ENCODE results near the gene YWHAG.
"Not testable (repeated sequence)": the region's sequence is repeated elsewhere in the genome, so short reads cannot be mapped to it uniquely, and the experiment has no call there.

The YWHAG gene

DNA sequence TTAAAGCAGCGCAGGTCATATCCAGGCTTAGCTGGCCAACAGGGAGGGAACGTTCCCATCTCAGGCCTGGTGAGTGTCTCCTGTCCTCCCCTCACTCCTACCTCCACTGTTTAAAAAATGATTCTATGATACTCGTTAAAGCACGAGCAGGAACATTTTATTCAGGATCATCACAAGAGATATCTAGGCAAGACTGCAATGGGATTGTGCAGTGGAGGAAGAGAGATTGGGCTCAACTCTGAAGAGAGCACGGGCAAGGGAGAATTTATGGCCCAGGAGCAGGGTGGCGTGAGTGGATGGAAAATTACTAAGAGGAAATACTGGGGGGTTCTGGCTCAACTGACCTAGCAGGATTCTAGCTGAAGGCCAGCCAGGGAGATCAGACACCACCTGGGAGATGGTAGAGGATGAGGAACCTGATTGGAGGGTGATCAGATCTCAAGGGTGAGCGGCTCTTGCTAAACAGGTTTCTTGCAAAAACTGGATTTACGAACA lies 65.3 kb downstream of the YWHAG start:
- POLR2A ChIA-PET, result interaction anchor here (1.2 kb wide), 1 partner anchor 127 kb away, joined by 3 read pairs; no protein-coding TSS in a partner anchor
- no peak for DNase-seq (ENCODE audit: extremely low spot score)
- CTCF ChIA-PET, result no interaction called here
- no peak for TF ChIP-seq L3MBTL2 (conservative IDR thresholded peaks at IDR 0.05)
- TF ChIP-seq LEF1 (IDR thresholded peaks at IDR 0.05; ENCODE audit: borderline replicate concordance), result no peak
- TF ChIP-seq NFRKB (IDR thresholded peaks at IDR 0.05), result no peak
- no peak for TF ChIP-seq ELF4 (IDR thresholded peaks at IDR 0.05)
- no peak for TF ChIP-seq ZNF384 (IDR thresholded peaks at IDR 0.05)
- no peak for TF ChIP-seq TARDBP (IDR thresholded peaks at IDR 0.05)

DNA sequence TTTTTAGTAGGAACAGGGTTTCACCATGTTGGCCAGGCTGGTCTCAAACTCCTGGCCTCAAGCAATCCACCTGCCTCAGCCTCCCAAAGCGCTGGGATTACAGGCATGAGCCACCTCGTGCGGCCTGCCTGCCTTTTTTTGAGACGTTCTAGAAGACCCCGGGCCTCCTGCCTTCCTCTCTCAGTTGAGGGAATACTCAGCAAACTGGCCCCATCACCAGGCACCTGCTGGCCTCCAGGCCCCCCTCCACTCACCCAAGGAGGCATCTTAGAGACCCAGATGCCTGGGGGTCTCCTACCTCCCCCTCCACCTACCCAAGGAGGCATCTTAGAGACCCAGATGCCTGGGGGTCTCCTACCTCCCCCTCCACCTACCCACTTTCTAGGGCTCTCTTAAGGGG lies 65.9 kb downstream of the YWHAG start:
- CTCF ChIA-PET, result interaction anchor here (1.0 to 2.8 kb wide), 3 partner anchors 15 to 21 kb away, joined by 7 to 21 read pairs (median 17); no protein-coding TSS in a partner anchor
- POLR2A ChIA-PET, result interaction anchor here (0.6 to 2.1 kb wide), 3 partner anchors 14 to 25 kb away, joined by 3 to 8 read pairs (median 6); no protein-coding TSS in a partner anchor
- DNase-seq (ENCODE audit: extremely low spot score), result not testable (repeated sequence)

DNA sequence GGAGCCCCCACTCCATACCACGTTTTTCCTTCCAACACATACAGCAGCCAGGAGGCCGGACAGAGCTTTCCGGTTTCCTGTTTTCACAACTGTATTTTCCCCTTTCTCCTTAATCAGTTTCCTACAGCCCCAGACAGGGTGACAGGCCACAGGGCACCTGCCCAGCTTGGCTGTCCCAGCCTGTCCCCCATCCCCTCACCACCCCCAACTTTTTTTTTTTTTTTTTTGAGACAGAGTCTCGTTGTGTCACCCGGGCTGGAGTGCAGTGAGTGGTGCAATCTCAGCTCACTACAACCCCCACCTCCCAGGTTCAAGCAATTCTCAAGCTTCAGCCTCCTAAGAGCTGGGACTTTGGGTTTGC lies 66.6 kb downstream of the YWHAG start:
- TF ChIP-seq NFRKB (IDR thresholded peaks at IDR 0.05) (no peak), L3MBTL2 (conservative IDR thresholded peaks at IDR 0.05) (no peak), LEF1 (IDR thresholded peaks at IDR 0.05; ENCODE audit: borderline replicate concordance) (no peak), SUZ12 (IDR thresholded peaks at IDR 0.05) (no peak), BHLHE40 (IDR thresholded peaks at IDR 0.05; ENCODE audit: borderline replicate concordance) (no peak), ZNF384 (IDR thresholded peaks at IDR 0.05) (no peak)
- DNase-seq (ENCODE audit: extremely low spot score), result no peak
- CTCF ChIA-PET, result interaction anchor here (0.6 to 2.8 kb wide), 9 partner anchors 16 to 223 kb away, joined by 3 to 21 read pairs (median 3); no protein-coding TSS in a partner anchor
- POLR2A ChIA-PET, result interaction anchor here (0.6 to 2.1 kb wide), 3 partner anchors 15 to 26 kb away, joined by 3 to 8 read pairs (median 6); no protein-coding TSS in a partner anchor

DNA sequence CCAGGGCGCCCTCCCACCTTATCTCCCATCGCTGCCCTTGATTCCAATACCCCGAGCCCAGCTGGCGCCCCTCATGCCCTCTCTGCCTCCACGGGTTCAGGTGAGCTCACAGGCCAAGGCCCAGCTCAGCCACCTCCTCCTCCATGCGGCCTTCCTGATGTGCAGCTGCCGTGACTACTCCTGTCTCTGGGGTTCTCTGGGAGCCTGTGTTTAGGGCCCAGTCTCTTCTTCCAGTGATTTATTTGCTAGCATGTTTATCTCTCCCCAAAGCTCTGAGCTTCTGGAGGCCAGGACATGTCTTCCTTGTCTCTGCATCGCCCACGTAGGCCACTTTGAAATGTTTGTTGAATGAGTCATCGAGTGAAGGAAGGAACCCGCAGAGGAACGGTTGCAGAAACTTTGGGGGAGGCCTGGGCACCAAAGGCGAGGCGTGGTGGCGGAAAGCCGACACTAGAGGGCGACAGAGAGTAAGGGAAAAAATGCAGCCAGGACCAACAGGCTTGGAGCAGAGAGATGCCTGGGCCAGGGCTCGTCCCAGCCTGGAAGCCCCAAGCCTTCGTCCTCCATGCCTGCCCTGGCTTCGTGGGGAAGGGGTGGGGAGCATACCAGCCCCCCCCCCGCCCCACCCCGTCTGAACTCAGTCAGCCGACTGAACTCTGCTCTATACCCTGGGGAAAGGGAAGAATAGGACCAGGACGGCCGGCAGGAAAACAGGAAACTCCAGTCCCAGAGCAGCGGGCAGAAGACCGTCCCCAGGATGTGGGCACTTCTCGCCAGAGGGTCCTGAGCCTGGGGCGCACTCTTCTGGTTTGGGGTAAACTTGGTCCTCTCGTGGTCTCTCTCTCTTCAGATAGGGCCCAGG lies 67.2 kb downstream of the YWHAG start:
- POLR2A ChIA-PET, result interaction anchor here (0.7 to 2.1 kb wide), 4 partner anchors 11 to 26 kb away, joined by 3 to 8 read pairs (median 4); no protein-coding TSS in a partner anchor
- CTCF ChIA-PET, result interaction anchor here (0.6 to 2.8 kb wide), 11 partner anchors 9 to 223 kb away, joined by 3 to 21 read pairs (median 3); partner anchors contain the start of gene HSPB1
- no peak for TF ChIP-seq TARDBP (IDR thresholded peaks at IDR 0.05)
- TF ChIP-seq HDGF (IDR thresholded peaks at IDR 0.05; ENCODE audit: borderline replicate concordance), result no peak
- TF ChIP-seq ELF4 (IDR thresholded peaks at IDR 0.05), result no peak
- no peak for TF ChIP-seq ARNT (IDR thresholded peaks at IDR 0.05)
- no peak for TF ChIP-seq SP1 (IDR thresholded peaks at IDR 0.05)
- TF ChIP-seq NFRKB (IDR thresholded peaks at IDR 0.05), result no peak
- no peak for TF ChIP-seq CTBP1 (IDR thresholded peaks at IDR 0.05; ENCODE audit: borderline replicate concordance)
- no peak for TF ChIP-seq FOXA1 (IDR thresholded peaks at IDR 0.05)
- TF ChIP-seq, protein P1, sequence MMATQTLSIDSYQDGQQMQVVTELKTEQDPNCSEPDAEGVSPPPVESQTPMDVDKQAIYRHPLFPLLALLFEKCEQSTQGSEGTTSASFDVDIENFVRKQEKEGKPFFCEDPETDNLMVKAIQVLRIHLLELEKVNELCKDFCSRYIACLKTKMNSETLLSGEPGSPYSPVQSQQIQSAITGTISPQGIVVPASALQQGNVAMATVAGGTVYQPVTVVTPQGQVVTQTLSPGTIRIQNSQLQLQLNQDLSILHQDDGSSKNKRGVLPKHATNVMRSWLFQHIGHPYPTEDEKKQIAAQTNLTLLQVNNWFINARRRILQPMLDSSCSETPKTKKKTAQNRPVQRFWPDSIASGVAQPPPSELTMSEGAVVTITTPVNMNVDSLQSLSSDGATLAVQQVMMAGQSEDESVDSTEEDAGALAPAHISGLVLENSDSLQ (IDR thresholded peaks at IDR 0.05), result no peak
- no peak for TF ChIP-seq FOXM1 (IDR thresholded peaks at IDR 0.05; ENCODE audit: borderline replicate concordance)
- no peak for TF ChIP-seq L3MBTL2 (conservative IDR thresholded peaks at IDR 0.05)
- TF ChIP-seq FOXK2 (IDR thresholded peaks at IDR 0.05), result no peak
- no peak for TF ChIP-seq ZNF384 (IDR thresholded peaks at IDR 0.05)
- no peak for TF ChIP-seq SUZ12 (IDR thresholded peaks at IDR 0.05)
- TF ChIP-seq LEF1 (IDR thresholded peaks at IDR 0.05; ENCODE audit: borderline replicate concordance), result no peak
- no peak for TF ChIP-seq BHLHE40 (IDR thresholded peaks at IDR 0.05; ENCODE audit: borderline replicate concordance)
- DNase-seq (ENCODE audit: extremely low spot score), result peak; percentile 89

DNA sequence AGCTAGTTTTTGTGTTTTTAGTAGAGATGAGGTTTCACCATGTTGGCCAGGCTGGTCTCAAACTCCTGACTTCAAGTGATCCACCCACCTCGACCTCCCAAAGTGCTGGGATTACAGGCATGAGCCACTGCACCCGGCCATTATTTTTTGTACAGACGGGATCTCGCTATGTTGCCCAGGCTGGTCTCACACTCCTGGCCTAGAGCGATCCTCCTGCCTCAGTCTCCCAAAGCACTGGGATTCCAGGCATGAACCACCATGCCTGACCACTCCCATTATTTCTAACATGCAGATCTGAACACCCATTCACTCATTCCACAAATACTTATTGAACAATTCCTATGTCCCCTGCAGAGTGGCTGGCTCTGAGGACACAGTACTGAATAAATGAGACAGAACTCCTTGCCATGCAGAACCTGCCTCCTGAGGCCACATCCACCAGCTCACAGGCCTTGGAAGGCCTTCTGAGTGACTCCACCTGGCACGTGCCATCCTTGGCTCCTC lies 67.9 kb downstream of the YWHAG start:
- POLR2A ChIA-PET, result interaction anchor here (0.7 to 2.1 kb wide), 3 partner anchors 12 to 25 kb away, joined by 3 to 8 read pairs (median 3); no protein-coding TSS in a partner anchor
- CTCF ChIA-PET, result interaction anchor here (0.9 to 2.8 kb wide), 6 partner anchors 9 to 114 kb away, joined by 3 to 21 read pairs (median 4); partner anchors contain the start of gene HSPB1
- DNase-seq (ENCODE audit: extremely low spot score), result not testable (repeated sequence)

DNA sequence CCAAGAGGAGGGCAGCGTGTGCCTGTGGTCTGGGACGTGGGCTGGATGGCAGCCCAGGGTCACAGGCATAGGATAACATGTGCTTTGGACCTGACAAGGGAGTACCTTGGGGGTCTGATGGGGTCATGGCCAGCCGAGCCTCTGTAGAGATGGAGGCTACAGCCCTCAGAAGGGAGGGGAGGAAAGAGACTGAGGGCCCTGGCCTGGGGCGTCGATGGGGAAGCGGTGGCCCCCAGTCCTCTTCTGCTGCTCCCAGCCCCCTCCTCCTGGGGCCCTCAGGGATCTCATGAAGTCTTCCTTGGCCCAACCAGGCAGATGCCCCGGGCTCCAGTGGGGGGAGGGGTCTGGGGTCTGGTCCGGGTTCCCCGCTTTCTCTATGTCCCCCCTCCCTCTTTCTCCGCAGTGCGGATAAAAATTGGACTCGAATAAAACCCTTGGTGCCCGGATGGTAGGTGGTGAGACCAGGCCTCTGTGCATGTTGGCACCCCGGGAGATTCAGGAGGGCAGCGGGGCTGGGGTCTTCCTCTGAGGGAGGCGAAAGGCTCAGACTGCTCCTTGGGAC lies 71.9 kb downstream of the YWHAG start:
- ChIA-PET POLR2A (interaction anchor here (0.9 to 1.3 kb wide), 2 partner anchors 13 to 15 kb away, joined by 3 to 4 read pairs; partner anchors contain the start of gene HSPB1), CTCF (interaction anchor here (0.6 kb wide), 2 partner anchors 20 to 27 kb away, joined by 3 read pairs; no protein-coding TSS in a partner anchor)
- no peak for TF ChIP-seq SUZ12 (IDR thresholded peaks at IDR 0.05)
- TF ChIP-seq FOXA1 (IDR thresholded peaks at IDR 0.05), result no peak
- TF ChIP-seq FOXK2 (IDR thresholded peaks at IDR 0.05), result no peak
- no peak for TF ChIP-seq ELF4 (IDR thresholded peaks at IDR 0.05)
- no peak for TF ChIP-seq BHLHE40 (IDR thresholded peaks at IDR 0.05; ENCODE audit: borderline replicate concordance)
- TF ChIP-seq SP1 (IDR thresholded peaks at IDR 0.05), result no peak
- TF ChIP-seq NFRKB (IDR thresholded peaks at IDR 0.05), result no peak
- TF ChIP-seq FOXM1 (IDR thresholded peaks at IDR 0.05; ENCODE audit: borderline replicate concordance), result no peak
- TF ChIP-seq CTBP1 (IDR thresholded peaks at IDR 0.05; ENCODE audit: borderline replicate concordance), result no peak
- no peak for TF ChIP-seq ZNF384 (IDR thresholded peaks at IDR 0.05)
- no peak for TF ChIP-seq ARNT (IDR thresholded peaks at IDR 0.05)
- DNase-seq (ENCODE audit: extremely low spot score), result no peak
